Ascending aorta (tissue), 2 donors: Measurements from ENCODE around the gene HINT1. TPM values are rescaled to one million over a fixed set of nuclear protein-coding genes. Genes with fewer than 3 reads are reported as not detected.

ENCODE experiments used
- DNase-seq, 2 donors: peaks; one replicate each; pipeline ENCODE4 v3.0.0-alpha.2; 2019; ENCODE audit warnings: low spot score in 2 of 2
- H3K27ac ChIP-seq, 2 donors: fragments of 200-600 bp; sonication (generic); one replicate each; pipeline ENCODE4 v1.5.1; 2016 to 2017; ENCODE audit warnings: mild to moderate bottlenecking in 1 of 2
- H3K27me3 ChIP-seq: fragments of 200-600 bp; sonication (generic); one replicate; pipeline ENCODE4 v1.5.1; 2017
- H3K36me3 ChIP-seq, 2 donors: fragments of 200-600 bp; sonication (generic); one replicate each; pipeline ENCODE4 v1.5.1; 2016
- H3K4me1 ChIP-seq, 2 donors: fragments of 200-600 bp; sonication (generic); one replicate each; pipeline ENCODE4 v1.5.1; 2016 to 2017; ENCODE audit warnings: mild to moderate bottlenecking in 1 of 2
- H3K4me3 ChIP-seq, 2 donors: fragments of 200-600 bp; sonication (generic); one replicate each; pipeline ENCODE4 v1.5.1; 2016 to 2017; ENCODE audit warnings: mild to moderate bottlenecking in 1 of 2
- H3K9me3 ChIP-seq, 2 donors: fragments of 200-600 bp; sonication (generic); one replicate each; pipeline ENCODE4 v1.5.1; 2016
- intact Hi-C: fragments of 100-400 bp; cut with DNase I; formaldehyde crosslinking; loops from one replicate; pipeline ENCODE4 v1.15.1; 2023
- total RNA-seq: library from RNA; depleted of rRNA; stranded (reverse); fragments of >200 nt; gene quantifications from one replicate; pipeline ENCODE4 v1.1.0, GENCODE V29; 2016
- TF ChIP-seq, protein P1 (sequence below), 3 experiments: fragments of 200-600 bp in 2 of 3; fragments of 450-650 bp in 1 of 3; sonication (generic) in 2 of 3; IDR thresholded peaks; one replicate each; pipeline ENCODE4 v1.5.1; 2016 to 2019; ENCODE audit warnings: antibody characterized with exemption in 3 of 3, mild to moderate bottlenecking in 1 of 3, moderate library complexity in 1 of 3

The HINT1 gene
- total RNA-seq, 1 donor from 2014 or later = 78.9 TPM

DNA sequence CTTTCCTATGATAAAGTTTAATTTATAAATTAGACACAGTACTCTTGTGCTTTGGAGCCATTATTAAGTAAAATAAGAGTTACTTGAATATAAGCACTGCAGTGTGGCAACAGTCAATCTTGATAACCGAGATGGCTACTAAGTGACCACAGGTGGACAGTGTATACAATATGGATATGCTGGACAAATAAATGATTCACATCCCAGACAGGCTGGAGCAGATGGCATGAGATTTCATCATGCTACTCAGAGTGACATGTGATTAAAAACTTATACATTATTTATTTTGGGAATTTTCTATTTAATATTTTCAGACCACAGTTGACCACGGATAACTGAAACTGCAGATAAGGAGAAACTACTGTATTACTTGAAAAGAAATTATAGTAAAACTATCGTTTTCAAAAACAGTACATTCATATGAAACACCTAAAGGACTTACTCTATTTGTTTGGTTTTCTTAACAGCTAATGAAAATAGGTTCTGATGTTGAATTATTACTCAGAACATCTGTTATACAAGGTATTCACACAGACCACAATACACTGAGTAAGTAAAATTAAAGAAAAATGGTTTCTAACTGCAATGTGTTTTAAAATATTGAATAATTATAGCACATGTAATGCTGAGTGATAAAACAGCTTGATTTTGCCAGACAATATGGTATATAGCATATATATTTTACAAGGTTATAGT lies 21.7 kb upstream of the HINT1 start:
- no peak overlapping the region for H3K27ac ChIP-seq
- no peak overlapping the region for H3K4me3 ChIP-seq
- H3K27me3 ChIP-seq = no peaks in the 10 kb centered on the region
- H3K36me3 ChIP-seq = peaks cover 0 to 4% of the 10 kb centered on the region in 2 donors
- intact Hi-C loops = no loop called here
- no peaks in the 10 kb centered on the region for H3K4me1 ChIP-seq
- DNase-seq = no peak
- H3K9me3 ChIP-seq = no peaks in the 10 kb centered on the region
- TF ChIP-seq, protein P1, sequence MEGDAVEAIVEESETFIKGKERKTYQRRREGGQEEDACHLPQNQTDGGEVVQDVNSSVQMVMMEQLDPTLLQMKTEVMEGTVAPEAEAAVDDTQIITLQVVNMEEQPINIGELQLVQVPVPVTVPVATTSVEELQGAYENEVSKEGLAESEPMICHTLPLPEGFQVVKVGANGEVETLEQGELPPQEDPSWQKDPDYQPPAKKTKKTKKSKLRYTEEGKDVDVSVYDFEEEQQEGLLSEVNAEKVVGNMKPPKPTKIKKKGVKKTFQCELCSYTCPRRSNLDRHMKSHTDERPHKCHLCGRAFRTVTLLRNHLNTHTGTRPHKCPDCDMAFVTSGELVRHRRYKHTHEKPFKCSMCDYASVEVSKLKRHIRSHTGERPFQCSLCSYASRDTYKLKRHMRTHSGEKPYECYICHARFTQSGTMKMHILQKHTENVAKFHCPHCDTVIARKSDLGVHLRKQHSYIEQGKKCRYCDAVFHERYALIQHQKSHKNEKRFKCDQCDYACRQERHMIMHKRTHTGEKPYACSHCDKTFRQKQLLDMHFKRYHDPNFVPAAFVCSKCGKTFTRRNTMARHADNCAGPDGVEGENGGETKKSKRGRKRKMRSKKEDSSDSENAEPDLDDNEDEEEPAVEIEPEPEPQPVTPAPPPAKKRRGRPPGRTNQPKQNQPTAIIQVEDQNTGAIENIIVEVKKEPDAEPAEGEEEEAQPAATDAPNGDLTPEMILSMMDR (IDR thresholded peaks at IDR 0.05) = no peak

DNA sequence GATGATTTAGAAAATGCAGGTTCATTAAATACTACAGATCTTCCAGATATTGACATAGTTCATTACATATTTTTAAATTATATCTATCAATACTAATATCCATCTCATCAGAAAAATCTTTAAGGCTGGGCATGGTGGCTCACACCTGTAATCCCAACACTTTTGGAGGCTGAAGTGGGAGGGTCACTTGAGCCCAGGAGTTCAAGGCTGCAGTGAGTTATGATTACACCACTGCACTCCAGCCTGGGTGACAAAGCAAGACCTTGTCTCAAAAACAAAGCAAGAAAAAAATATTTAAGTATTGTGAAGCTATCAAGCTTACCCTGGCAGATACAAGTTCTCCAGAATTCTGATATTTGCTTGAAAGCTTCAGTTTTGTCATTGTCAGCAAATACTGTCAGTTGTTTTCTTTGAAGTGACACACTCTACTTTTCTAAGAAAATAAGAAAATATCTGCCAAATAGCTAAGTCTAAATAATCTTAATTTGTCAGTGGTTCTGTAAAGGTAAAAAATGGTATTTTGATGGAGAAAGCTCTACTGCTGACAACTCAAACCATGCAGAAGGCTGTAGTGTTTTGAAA lies 20.6 kb upstream of the HINT1 start:
- no peak for DNase-seq
- no peaks in the 10 kb centered on the region for H3K4me1 ChIP-seq

DNA sequence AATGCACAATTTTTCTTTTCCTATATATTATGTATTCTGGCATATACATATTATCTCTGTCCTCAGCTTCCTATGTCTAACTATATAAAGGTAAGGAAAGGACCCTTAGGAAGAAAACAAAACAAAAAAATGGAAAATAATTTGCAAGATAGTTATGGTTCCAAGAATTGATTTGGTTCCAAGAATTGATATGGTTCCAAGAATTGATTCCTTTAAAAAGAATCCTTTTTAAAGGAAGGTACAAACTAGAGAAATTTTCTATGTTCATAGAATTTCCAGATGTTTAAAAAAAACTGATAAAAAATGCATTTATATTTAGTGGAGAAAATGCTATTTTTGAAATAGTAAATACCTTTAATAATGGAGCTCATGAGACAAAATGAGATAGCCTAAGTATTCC lies 17.8 kb upstream of the HINT1 start:
- intact Hi-C loops = no loop called here
- TF ChIP-seq, protein P1 (IDR thresholded peaks at IDR 0.05) = no peak

More for the DNA sequence above, 20.6 kb upstream of the HINT1 start:
- Histone ChIP-seq H3K27me3 (no peaks in the 10 kb centered on the region), H3K36me3 (peaks cover 0 to 4% of the 10 kb centered on the region in 2 donors), H3K27ac (no peak overlapping the region), H3K4me3 (no peak overlapping the region), H3K9me3 (no peaks in the 10 kb centered on the region)
- TF ChIP-seq, protein P1 (IDR thresholded peaks at IDR 0.05) = no peak
- intact Hi-C loops = no loop called here

DNA sequence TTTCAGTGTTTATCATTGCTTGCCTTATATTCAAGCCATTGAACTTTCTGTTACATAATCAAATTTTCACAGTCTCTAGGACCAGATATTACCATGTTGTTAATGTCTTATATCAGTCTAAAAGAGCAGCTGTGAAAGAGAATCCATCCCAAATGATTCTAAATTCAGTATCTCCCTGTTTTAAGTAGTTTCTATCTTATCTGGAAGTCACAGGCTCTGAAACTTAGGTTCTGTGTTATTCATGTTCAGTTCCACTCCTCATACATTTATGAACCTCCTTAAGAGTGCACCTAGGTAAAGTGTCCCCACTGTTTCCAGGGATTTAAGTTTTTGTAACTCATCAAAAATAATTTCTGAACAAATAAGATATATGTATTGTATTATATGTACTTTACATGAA lies 15.4 kb upstream of the HINT1 start:
- H3K27ac ChIP-seq = no peak overlapping the region
- TF ChIP-seq, protein P1 (IDR thresholded peaks at IDR 0.05) = no peak
- intact Hi-C loops = no loop called here

More for the DNA sequence above, 17.8 kb upstream of the HINT1 start:
- Histone ChIP-seq H3K9me3 (no peaks in the 10 kb centered on the region), H3K36me3 (peaks cover 0 to 4% of the 10 kb centered on the region in 2 donors), H3K27ac (no peak overlapping the region), H3K4me1 (no peaks in the 10 kb centered on the region), H3K4me3 (no peak overlapping the region), H3K27me3 (no peaks in the 10 kb centered on the region)
- no peak for DNase-seq

DNA sequence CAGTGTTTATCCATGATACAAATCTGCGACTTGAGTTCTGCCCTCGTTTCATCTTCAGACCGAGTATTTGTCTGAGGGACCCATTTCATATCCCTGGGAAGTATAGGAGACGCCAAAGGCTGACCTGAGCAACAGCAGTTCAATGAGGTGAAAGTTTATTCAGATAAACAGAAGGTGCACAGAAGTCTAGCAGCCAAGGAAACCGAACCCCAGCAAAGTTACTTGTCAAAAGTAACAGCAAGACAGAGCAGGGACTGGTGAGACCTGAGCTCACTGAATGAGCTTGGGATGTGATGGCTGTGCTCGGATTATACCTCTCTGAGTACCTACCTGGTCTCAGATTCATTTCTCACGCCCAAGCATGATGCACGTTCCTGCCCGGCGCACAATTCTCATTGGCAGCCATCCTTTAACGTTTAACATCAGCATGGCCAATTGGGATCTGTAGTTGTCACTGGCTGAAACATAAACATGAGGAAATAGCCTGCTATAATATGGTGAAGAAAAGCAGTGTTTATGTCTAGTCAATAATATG lies 6.3 kb upstream of the HINT1 start:
- Histone ChIP-seq H3K36me3 (no peaks in the 10 kb centered on the region), H3K27ac (peak overlapping the region; percentile 57 to 70), H3K27me3 (no peaks in the 10 kb centered on the region), H3K9me3 (no peaks in the 10 kb centered on the region), H3K4me1 (peaks cover 10 to 11% of the 10 kb centered on the region in 2 donors), H3K4me3 (peak overlapping the region; percentile 81)
- TF ChIP-seq, protein P1 (IDR thresholded peaks at IDR 0.05) = no peak
- intact Hi-C loops = loop anchor here (2.0 kb wide), 1 partner anchor 93 kb away; the partner anchor contains the start of gene CDC42SE2
- DNase-seq = no peak

More for the DNA sequence above, 15.4 kb upstream of the HINT1 start:
- no peaks in the 10 kb centered on the region for H3K36me3 ChIP-seq
- no peaks in the 10 kb centered on the region for H3K4me1 ChIP-seq
- H3K27me3 ChIP-seq = no peaks in the 10 kb centered on the region
- no peak for DNase-seq
- no peak overlapping the region for H3K4me3 ChIP-seq
- no peaks in the 10 kb centered on the region for H3K9me3 ChIP-seq
